Liver (tissue), 9 donors: ENCODE data around the gene AGAP2. TPM values are rescaled to one million over a fixed set of nuclear protein-coding genes. Genes with fewer than 3 reads are reported as not detected.

ENCODE experiments used
- DNase-seq: peaks from one replicate; pipeline ENCODE4 v3.0.0-alpha.2; 2017; ENCODE audit warnings: low spot score
- H3K27ac ChIP-seq, 2 donors: one replicate each; pipeline ENCODE4 v1.7.0; 2013; ENCODE audit warnings: inconsistent platforms in 2 of 2, low read length in 2 of 2, control low read depth in 1 of 2, low read depth in 1 of 2, mild to moderate bottlenecking in 1 of 2
- H3K27me3 ChIP-seq, 4 donors: one replicate each; pipeline versions ENCODE4 v1.6.1 to v1.7.0; 2013; ENCODE audit warnings: low read length in 3 of 4, inconsistent platforms in 1 of 4, mild to moderate bottlenecking in 1 of 4, moderate library complexity in 1 of 4; ENCODE audit not compliant: control insufficient read depth in 4 of 4, insufficient read depth in 4 of 4
- H3K36me3 ChIP-seq, 4 donors: one replicate each; pipeline versions ENCODE4 v1.6.1 to v1.7.0; 2013; ENCODE audit warnings: low read length in 3 of 4, mild to moderate bottlenecking in 3 of 4, low read depth in 1 of 4, moderate library complexity in 1 of 4; ENCODE audit not compliant: control insufficient read depth in 4 of 4, insufficient read depth in 3 of 4
- H3K4me1 ChIP-seq, 4 donors: one replicate each; pipeline versions ENCODE4 v1.6.1 to v1.7.0; 2013; ENCODE audit warnings: low read length in 3 of 4, mild to moderate bottlenecking in 3 of 4, moderate library complexity in 1 of 4; ENCODE audit not compliant: control insufficient read depth in 4 of 4, insufficient read depth in 4 of 4
- H3K4me3 ChIP-seq, 3 donors: one replicate each; pipeline versions ENCODE4 v1.6.1 to v1.7.0; 2013; ENCODE audit warnings: low read length in 3 of 3, control low read depth in 1 of 3, low read depth in 1 of 3, mild to moderate bottlenecking in 1 of 3
- H3K9ac ChIP-seq, 2 donors: one replicate each; pipeline ENCODE4 v1.7.0; 2013; ENCODE audit warnings: low read length in 2 of 2, mild to moderate bottlenecking in 2 of 2, moderate library complexity in 2 of 2, control low read depth in 1 of 2, low read depth in 1 of 2
- H3K9me3 ChIP-seq, 4 donors: one replicate each; pipeline versions ENCODE4 v1.6.1 to v1.7.0; 2013; ENCODE audit warnings: low read length in 3 of 4; ENCODE audit not compliant: control insufficient read depth in 4 of 4
- EGR1 ChIP-seq, 2 donors: IDR thresholded peaks; 2 replicates each; pipeline ENCODE4 v1.6.1; 2016 to 2018; ENCODE audit warnings: antibody characterized with exemption in 2 of 2, low read depth in 2 of 2
- FOXA1 ChIP-seq: IDR thresholded peaks from 2 replicates; pipeline ENCODE4 v1.6.1; 2016; ENCODE audit warnings: antibody characterized with exemption
- FOXA2 ChIP-seq: IDR thresholded peaks from 2 replicates; pipeline ENCODE4 v1.6.1; 2016; ENCODE audit warnings: antibody characterized with exemption
- GABPA ChIP-seq, 2 donors: IDR thresholded peaks in 1 of 2; conservative IDR thresholded peaks in 1 of 2; 2 replicates each; pipeline ENCODE4 v1.6.1; 2016; ENCODE audit warnings: antibody characterized with exemption in 2 of 2, mild to moderate bottlenecking in 1 of 2, moderate library complexity in 1 of 2
- HNF4A ChIP-seq, 2 donors: conservative IDR thresholded peaks; 2 replicates each; pipeline ENCODE4 v1.6.1; 2016; ENCODE audit warnings: antibody characterized with exemption in 2 of 2, mild to moderate bottlenecking in 2 of 2
- HNF4G ChIP-seq: IDR thresholded peaks from 2 replicates; pipeline ENCODE4 v1.6.1; 2016; ENCODE audit warnings: antibody characterized with exemption
- JUND ChIP-seq, 2 donors: IDR thresholded peaks; 2 replicates each; pipeline ENCODE4 v1.6.1; 2016; ENCODE audit warnings: antibody characterized with exemption in 2 of 2
- NR2F2 ChIP-seq: IDR thresholded peaks from 2 replicates; pipeline ENCODE4 v1.6.1; 2016; ENCODE audit warnings: antibody characterized with exemption
- RAD21 ChIP-seq, 2 donors: IDR thresholded peaks; 2 replicates each; pipeline ENCODE4 v1.6.1; 2016; ENCODE audit warnings: antibody characterized with exemption in 2 of 2, mild to moderate bottlenecking in 2 of 2
- RXRA ChIP-seq, 2 donors: IDR thresholded peaks; 2 replicates each; pipeline ENCODE4 v1.6.1; 2017 to 2018; ENCODE audit warnings: antibody characterized with exemption in 2 of 2, mild to moderate bottlenecking in 1 of 2
- SP1 ChIP-seq: IDR thresholded peaks from 2 replicates; pipeline ENCODE4 v1.6.1; 2018; ENCODE audit warnings: antibody characterized with exemption, mild to moderate bottlenecking
- TAF1 ChIP-seq: conservative IDR thresholded peaks from 2 replicates; pipeline ENCODE4 v1.6.1; 2016; ENCODE audit warnings: antibody characterized with exemption, mild to moderate bottlenecking
- YY1 ChIP-seq: IDR thresholded peaks from 2 replicates; pipeline ENCODE4 v1.6.1; 2016; ENCODE audit warnings: antibody characterized with exemption, mild to moderate bottlenecking
- WGBS: extraction: QIAGEN DNeasy Blood & Tissue Kit; methylation state at CpG from one replicate; pipeline ENCODE4 v1.1.7; 2013; 5-methylcytosine and 5-hydroxymethylcytosine counted together
- polyA plus RNA-seq, 2 donors: library from polyadenylated mRNA; stranded (reverse) in 1 of 2; unstranded in 1 of 2; fragments of 200-250 nt in 1 of 2; fragments of >200 nt in 1 of 2; fragmentation: Nextera tagmentation in 1 of 2; extraction: Ambion mirVana in 1 of 2; gene quantifications; one replicate each; pipeline versions ENCODE4 v1.2.1 to v1.2.3, GENCODE V29; 2013 to 2015
- total RNA-seq, 2 donors: library from RNA; depleted of rRNA; stranded (reverse); fragments of >200 nt; gene quantifications; one replicate each; pipeline ENCODE4 v1.2.3, GENCODE V29; 2014
- TF ChIP-seq, protein P1 (sequence below): IDR thresholded peaks from 2 replicates; pipeline ENCODE4 v1.6.1; 2016; ENCODE audit warnings: antibody characterized with exemption
- TF ChIP-seq, protein P2 (sequence below): IDR thresholded peaks from 2 replicates; pipeline ENCODE4 v1.6.1; 2016; ENCODE audit warnings: antibody characterized with exemption
- TF ChIP-seq, protein P3 (sequence below): IDR thresholded peaks from 2 replicates; pipeline ENCODE4 v1.6.1; 2016; ENCODE audit warnings: antibody characterized with exemption
- TF ChIP-seq, protein P4 (sequence below): fragments of 150-350 bp; IDR thresholded peaks from 2 replicates; pipeline ENCODE4 v1.5.1; 2017; ENCODE audit warnings: improper control_type of control experiment, low read depth, low read length; ENCODE audit not compliant: missing input control
- TF ChIP-seq, protein P5 (sequence below): IDR thresholded peaks from 2 replicates; pipeline ENCODE4 v1.6.1; 2016; ENCODE audit warnings: antibody characterized with exemption, mild to moderate bottlenecking
- donor health status: healthy.
- donor health status: healthy.
- donor health status: healthy.
- donor health status: healthy.
- donor health status: healthy.

Gene AGAP2
- total and polyA plus RNA-seq, 4 donors, result 0.18 to 1.7 (median 0.64) TPM

DNA sequence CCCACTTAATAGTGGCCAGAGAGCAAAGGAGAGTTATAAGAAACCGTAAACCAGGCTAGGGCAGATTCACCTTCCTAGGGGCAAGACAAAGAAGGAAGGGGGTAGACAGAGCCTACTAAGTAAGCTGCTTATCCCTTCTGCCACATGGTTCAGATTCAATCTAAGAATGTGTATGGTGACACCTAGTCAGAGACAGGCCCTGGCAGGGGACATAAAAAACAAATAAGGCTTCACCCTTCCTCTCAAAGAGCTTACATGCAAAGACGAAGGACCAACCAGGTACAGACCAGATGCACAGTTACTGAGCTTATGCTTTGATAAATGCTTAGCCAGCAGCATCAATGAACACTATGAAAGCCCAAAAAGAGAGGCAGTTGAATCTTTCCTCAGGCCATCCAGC lies 23.9 kb upstream of the AGAP2 start:
- WGBS, result 94% methylated on average over 2 of the region's 2 CpGs
- Histone ChIP-seq H3K4me1 (peaks cover 5 to 30% (median 20%) of the 10 kb centered on the region in 4 donors), H3K36me3 (peaks cover 0 to 7% (median 0%) of the 10 kb centered on the region in 4 donors), H3K4me3 (no peak overlapping the region), H3K27ac (no peak overlapping the region), H3K9me3 (no peaks in the 10 kb centered on the region), H3K27me3 (peaks cover 0 to 13% (median 6%) of the 10 kb centered on the region in 4 donors), H3K9ac (no peak overlapping the region)
- no peak for DNase-seq
- TF ChIP-seq, protein P1, sequence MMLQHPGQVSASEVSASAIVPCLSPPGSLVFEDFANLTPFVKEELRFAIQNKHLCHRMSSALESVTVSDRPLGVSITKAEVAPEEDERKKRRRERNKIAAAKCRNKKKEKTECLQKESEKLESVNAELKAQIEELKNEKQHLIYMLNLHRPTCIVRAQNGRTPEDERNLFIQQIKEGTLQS, result no peak
- TF ChIP-seq FOXA2 (no peak), SP1 (no peak), RAD21 (IDR thresholded peaks at IDR 0.05) (no peak), FOXA1 (no peak), TAF1 (no peak), EGR1 (IDR thresholded peaks at IDR 0.05; ENCODE audit: low read depth in 2 of 2) (no peak), HNF4A (conservative IDR thresholded peaks at IDR 0.05) (no peak)
- TF ChIP-seq, protein P2, sequence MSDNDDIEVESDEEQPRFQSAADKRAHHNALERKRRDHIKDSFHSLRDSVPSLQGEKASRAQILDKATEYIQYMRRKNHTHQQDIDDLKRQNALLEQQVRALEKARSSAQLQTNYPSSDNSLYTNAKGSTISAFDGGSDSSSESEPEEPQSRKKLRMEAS, result no peak
- TF ChIP-seq, protein P3, sequence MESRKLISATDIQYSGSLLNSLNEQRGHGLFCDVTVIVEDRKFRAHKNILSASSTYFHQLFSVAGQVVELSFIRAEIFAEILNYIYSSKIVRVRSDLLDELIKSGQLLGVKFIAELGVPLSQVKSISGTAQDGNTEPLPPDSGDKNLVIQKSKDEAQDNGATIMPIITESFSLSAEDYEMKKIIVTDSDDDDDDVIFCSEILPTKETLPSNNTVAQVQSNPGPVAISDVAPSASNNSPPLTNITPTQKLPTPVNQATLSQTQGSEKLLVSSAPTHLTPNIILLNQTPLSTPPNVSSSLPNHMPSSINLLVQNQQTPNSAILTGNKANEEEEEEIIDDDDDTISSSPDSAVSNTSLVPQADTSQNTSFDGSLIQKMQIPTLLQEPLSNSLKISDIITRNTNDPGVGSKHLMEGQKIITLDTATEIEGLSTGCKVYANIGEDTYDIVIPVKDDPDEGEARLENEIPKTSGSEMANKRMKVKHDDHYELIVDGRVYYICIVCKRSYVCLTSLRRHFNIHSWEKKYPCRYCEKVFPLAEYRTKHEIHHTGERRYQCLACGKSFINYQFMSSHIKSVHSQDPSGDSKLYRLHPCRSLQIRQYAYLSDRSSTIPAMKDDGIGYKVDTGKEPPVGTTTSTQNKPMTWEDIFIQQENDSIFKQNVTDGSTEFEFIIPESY, result no peak
- TF ChIP-seq, protein P4, sequence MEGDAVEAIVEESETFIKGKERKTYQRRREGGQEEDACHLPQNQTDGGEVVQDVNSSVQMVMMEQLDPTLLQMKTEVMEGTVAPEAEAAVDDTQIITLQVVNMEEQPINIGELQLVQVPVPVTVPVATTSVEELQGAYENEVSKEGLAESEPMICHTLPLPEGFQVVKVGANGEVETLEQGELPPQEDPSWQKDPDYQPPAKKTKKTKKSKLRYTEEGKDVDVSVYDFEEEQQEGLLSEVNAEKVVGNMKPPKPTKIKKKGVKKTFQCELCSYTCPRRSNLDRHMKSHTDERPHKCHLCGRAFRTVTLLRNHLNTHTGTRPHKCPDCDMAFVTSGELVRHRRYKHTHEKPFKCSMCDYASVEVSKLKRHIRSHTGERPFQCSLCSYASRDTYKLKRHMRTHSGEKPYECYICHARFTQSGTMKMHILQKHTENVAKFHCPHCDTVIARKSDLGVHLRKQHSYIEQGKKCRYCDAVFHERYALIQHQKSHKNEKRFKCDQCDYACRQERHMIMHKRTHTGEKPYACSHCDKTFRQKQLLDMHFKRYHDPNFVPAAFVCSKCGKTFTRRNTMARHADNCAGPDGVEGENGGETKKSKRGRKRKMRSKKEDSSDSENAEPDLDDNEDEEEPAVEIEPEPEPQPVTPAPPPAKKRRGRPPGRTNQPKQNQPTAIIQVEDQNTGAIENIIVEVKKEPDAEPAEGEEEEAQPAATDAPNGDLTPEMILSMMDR, result no peak

DNA sequence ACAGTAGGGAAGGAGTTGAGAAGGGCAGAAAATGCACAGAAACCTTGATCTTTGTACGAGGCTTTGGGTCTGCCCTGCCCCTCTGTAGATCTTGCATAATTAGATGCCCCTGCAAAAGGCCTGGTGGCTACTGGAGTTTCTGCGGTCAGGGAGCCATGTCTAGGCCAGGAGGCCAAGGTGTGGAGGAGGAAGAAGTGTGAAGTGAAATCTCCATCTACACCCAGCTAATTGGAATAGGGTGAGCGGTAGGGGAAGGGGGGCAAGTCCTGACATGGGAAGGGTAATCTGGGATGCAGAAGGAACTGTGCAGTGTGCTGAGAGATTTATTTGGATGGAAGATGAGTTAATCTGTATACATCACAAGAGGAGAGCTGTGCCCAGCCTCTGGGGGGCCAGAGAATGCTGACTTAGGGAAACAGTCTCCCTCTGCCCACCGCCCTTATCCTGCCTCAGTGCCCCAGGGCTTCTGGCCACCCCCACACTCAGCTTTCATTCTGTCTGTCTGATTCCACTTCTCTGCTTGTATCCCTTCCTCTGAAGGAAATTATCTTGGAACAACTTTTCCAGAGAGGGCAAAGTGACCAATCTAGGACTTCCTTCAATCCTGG lies 23.0 kb upstream of the AGAP2 start:
- Histone ChIP-seq H3K27me3 (peaks cover 0 to 11% (median 5%) of the 10 kb centered on the region in 4 donors), H3K9ac (no peak overlapping the region), H3K9me3 (no peaks in the 10 kb centered on the region), H3K36me3 (peaks cover 0 to 7% (median 0%) of the 10 kb centered on the region in 4 donors), H3K4me3 (no peak overlapping the region), H3K27ac (no peak overlapping the region), H3K4me1 (peaks cover 3 to 28% (median 19%) of the 10 kb centered on the region in 4 donors)
- DNase-seq, result no peak
- no peak for TF ChIP-seq YY1
- TF ChIP-seq FOXA1, result no peak
- TF ChIP-seq TAF1, result no peak
- TF ChIP-seq EGR1 (IDR thresholded peaks at IDR 0.05; ENCODE audit: low read depth in 2 of 2), result no peak
- TF ChIP-seq SP1, result no peak
- no peak for TF ChIP-seq NR2F2
- no peak for TF ChIP-seq RAD21 (IDR thresholded peaks at IDR 0.05)
- no peak for TF ChIP-seq GABPA (IDR thresholded peaks at IDR 0.05 in 1 of 2, conservative IDR thresholded peaks at IDR 0.05 in 1 of 2)
- TF ChIP-seq JUND (IDR thresholded peaks at IDR 0.05), result no peak
- TF ChIP-seq FOXA2, result no peak
- no peak for TF ChIP-seq HNF4G
- no peak for TF ChIP-seq HNF4A (conservative IDR thresholded peaks at IDR 0.05)
- TF ChIP-seq, protein P4, result no peak
- TF ChIP-seq, protein P2, result no peak
- TF ChIP-seq, protein P3, result no peak
- no peak for TF ChIP-seq RXRA (IDR thresholded peaks at IDR 0.05)
- TF ChIP-seq, protein P5, sequence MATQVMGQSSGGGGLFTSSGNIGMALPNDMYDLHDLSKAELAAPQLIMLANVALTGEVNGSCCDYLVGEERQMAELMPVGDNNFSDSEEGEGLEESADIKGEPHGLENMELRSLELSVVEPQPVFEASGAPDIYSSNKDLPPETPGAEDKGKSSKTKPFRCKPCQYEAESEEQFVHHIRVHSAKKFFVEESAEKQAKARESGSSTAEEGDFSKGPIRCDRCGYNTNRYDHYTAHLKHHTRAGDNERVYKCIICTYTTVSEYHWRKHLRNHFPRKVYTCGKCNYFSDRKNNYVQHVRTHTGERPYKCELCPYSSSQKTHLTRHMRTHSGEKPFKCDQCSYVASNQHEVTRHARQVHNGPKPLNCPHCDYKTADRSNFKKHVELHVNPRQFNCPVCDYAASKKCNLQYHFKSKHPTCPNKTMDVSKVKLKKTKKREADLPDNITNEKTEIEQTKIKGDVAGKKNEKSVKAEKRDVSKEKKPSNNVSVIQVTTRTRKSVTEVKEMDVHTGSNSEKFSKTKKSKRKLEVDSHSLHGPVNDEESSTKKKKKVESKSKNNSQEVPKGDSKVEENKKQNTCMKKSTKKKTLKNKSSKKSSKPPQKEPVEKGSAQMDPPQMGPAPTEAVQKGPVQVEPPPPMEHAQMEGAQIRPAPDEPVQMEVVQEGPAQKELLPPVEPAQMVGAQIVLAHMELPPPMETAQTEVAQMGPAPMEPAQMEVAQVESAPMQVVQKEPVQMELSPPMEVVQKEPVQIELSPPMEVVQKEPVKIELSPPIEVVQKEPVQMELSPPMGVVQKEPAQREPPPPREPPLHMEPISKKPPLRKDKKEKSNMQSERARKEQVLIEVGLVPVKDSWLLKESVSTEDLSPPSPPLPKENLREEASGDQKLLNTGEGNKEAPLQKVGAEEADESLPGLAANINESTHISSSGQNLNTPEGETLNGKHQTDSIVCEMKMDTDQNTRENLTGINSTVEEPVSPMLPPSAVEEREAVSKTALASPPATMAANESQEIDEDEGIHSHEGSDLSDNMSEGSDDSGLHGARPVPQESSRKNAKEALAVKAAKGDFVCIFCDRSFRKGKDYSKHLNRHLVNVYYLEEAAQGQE, result no peak
- WGBS, result 94% methylated on average over 4 of the region's 4 CpGs
